ENCODE measurements around the gene AMMECR1.
"Not testable (repeated sequence)": the region's sequence is repeated elsewhere in the genome, so short reads cannot be mapped to it uniquely, and the experiment has no call there.

Gene AMMECR1

DNA sequence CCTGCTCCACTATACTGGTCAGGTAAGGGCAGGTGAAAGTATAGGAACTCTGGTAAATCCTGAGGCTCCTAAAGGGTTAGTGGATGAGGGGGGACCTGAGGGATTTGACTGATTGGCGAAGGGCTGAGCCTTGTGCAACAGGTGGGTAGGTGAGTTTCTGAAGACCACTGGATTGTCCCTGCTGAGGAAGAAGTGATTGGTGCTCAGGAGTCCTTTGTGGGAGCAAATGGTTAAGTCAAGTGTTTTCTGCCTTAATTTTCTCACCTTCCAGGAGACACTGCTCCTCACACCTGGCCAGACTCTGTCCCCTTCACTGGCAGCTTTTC, 156.6 kb downstream of the AMMECR1 start:
- no peak for DNase-seq (ENCODE audit: low read depth)
- TF ChIP-seq, protein P1, sequence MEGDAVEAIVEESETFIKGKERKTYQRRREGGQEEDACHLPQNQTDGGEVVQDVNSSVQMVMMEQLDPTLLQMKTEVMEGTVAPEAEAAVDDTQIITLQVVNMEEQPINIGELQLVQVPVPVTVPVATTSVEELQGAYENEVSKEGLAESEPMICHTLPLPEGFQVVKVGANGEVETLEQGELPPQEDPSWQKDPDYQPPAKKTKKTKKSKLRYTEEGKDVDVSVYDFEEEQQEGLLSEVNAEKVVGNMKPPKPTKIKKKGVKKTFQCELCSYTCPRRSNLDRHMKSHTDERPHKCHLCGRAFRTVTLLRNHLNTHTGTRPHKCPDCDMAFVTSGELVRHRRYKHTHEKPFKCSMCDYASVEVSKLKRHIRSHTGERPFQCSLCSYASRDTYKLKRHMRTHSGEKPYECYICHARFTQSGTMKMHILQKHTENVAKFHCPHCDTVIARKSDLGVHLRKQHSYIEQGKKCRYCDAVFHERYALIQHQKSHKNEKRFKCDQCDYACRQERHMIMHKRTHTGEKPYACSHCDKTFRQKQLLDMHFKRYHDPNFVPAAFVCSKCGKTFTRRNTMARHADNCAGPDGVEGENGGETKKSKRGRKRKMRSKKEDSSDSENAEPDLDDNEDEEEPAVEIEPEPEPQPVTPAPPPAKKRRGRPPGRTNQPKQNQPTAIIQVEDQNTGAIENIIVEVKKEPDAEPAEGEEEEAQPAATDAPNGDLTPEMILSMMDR (conservative IDR thresholded peaks at IDR 0.05; ENCODE audit: control insufficient read depth, insufficient read depth, low read depth, low read length) = no peak
- no peak overlapping the region for H3K4me3 ChIP-seq (ENCODE audit: control insufficient read depth, low read depth, low read length)

GRCh38 chrX:110159865-110160264, 158.0 kb downstream of the AMMECR1 start:
- no peak for DNase-seq (ENCODE audit: low read depth)
- TF ChIP-seq, protein P1 (conservative IDR thresholded peaks at IDR 0.05; ENCODE audit: control insufficient read depth, insufficient read depth, low read depth, low read length) = no peak
- H3K4me3 ChIP-seq (ENCODE audit: control insufficient read depth, low read depth, low read length) = no peak overlapping the region

DNA sequence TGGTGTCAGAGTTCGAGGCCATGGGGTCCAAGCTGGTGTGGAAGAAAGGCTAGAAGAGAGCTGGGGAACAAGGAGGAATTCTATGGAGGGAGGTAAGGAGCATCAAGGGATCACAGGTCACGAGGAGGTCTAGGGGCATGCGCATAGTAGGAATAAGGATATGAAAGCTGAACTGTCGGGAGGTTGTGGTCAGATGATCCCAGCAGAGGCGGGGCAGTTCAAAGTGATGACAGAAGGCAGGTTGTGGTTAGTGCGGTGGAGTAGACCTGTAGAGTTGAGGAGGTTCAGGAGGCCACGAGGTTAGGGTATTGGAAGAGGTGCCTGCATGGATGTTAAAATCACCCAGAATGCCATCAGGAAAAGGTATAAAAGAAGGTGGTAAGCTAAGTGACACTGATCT, 158.7 kb downstream of the AMMECR1 start:
- TF ChIP-seq, protein P1 (conservative IDR thresholded peaks at IDR 0.05; ENCODE audit: control insufficient read depth, insufficient read depth, low read depth, low read length) = no peak
- no peak for DNase-seq (ENCODE audit: low read depth)
- H3K4me3 ChIP-seq (ENCODE audit: control insufficient read depth, low read depth, low read length) = no peak overlapping the region

DNA sequence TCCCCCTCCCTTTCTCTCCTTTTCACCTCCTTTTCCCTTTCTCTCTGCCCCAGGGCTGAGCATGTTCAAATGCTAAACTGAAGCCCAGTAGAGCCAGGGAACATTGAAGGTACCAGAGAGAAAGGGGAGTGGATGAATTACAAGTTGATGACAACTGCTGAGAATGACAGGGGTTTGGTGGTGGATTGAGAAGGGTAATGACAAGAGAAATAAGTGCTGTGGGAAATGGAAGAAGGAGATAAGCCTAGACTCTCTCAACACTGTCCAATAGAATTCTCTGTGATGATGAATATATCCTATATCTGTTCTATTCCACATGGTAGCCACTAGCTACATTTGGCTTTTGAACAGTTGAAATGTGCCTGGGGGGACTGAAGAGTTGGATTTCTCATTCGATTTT, 160.4 kb downstream of the AMMECR1 start:
- TF ChIP-seq, protein P1 (conservative IDR thresholded peaks at IDR 0.05; ENCODE audit: control insufficient read depth, insufficient read depth, low read depth, low read length) = no peak

GRCh38 chrX:110156167-110156754, 161.6 kb downstream of the AMMECR1 start:
- no peak for DNase-seq (ENCODE audit: low read depth)
- no peak overlapping the region for H3K4me3 ChIP-seq (ENCODE audit: control insufficient read depth, low read depth, low read length)
- TF ChIP-seq, protein P1 (conservative IDR thresholded peaks at IDR 0.05; ENCODE audit: control insufficient read depth, insufficient read depth, low read depth, low read length) = peak; percentile 57

More for the DNA sequence above, 160.4 kb downstream of the AMMECR1 start:
- H3K4me3 ChIP-seq (ENCODE audit: control insufficient read depth, low read depth, low read length) = no peak overlapping the region
- DNase-seq (ENCODE audit: low read depth) = no peak

DNA sequence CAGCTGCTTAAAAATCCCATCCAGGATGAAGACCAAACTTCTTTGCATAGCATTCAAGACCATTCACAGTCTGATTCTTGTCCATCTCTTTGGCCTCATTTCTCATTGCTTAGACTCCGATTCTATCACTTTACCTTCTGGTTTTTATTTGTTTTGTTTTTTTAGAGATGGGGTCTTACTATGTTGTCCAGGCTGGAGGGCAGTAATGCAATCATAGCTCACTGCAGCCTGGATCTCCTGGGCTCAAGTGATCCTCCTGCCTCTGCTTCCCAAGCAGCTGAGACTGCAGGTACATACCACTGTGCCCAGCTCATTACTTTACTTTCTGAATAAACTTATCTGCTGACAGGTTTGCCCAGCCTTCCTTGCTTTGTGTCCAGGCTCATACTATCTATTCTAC, 162.1 kb downstream of the AMMECR1 start:
- TF ChIP-seq, protein P1 (conservative IDR thresholded peaks at IDR 0.05; ENCODE audit: control insufficient read depth, insufficient read depth, low read depth, low read length) = no peak

DNA sequence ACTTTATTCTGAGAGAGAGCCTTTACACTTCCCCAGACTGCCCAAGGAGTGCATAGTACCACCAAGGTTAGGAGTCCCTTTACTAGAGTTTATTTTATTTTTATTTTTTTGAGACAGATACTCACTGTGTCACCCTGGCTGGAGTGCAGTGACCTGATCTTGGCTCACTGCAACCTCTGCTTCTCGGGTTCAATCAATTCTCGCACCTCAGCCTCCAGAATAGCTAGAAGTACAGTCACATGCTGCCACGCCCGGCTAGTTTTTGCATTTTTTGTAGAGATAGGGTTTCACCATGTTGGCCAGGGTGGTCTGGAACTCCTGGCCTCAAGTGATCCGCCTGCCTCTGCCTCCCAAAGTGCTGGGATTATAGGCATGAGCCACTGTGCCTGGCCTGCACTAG, 163.6 kb downstream of the AMMECR1 start:
- H3K4me3 ChIP-seq (ENCODE audit: control insufficient read depth, low read depth, low read length); DNase-seq (ENCODE audit: low read depth): not testable (repeated sequence)

More for the DNA sequence above, 162.1 kb downstream of the AMMECR1 start:
- DNase-seq (ENCODE audit: low read depth) = no peak
- H3K4me3 ChIP-seq (ENCODE audit: control insufficient read depth, low read depth, low read length) = no peak overlapping the region
